Liver (tissue), 2 donors: ENCODE data around the gene HOXD13.

Source experiments
- EGR1 ChIP-seq, 2 donors: IDR thresholded peaks; 2 replicates each; pipeline ENCODE4 v1.6.1; 2016 to 2018; ENCODE audit warnings: antibody characterized with exemption in 2 of 2, low read depth in 2 of 2
- FOXA1 ChIP-seq: IDR thresholded peaks from 2 replicates; pipeline ENCODE4 v1.6.1; 2016; ENCODE audit warnings: antibody characterized with exemption
- RXRA ChIP-seq, 2 donors: IDR thresholded peaks; 2 replicates each; pipeline ENCODE4 v1.6.1; 2017 to 2018; ENCODE audit warnings: antibody characterized with exemption in 2 of 2, mild to moderate bottlenecking in 1 of 2
- SP1 ChIP-seq: IDR thresholded peaks from 2 replicates; pipeline ENCODE4 v1.6.1; 2018; ENCODE audit warnings: antibody characterized with exemption, mild to moderate bottlenecking
- TAF1 ChIP-seq: conservative IDR thresholded peaks from 2 replicates; pipeline ENCODE4 v1.6.1; 2016; ENCODE audit warnings: antibody characterized with exemption, mild to moderate bottlenecking
- TF ChIP-seq, protein P1 (sequence below): IDR thresholded peaks from 2 replicates; pipeline ENCODE4 v1.6.1; 2016; ENCODE audit warnings: antibody characterized with exemption
- TF ChIP-seq, protein P2 (sequence below): IDR thresholded peaks from 2 replicates; pipeline ENCODE4 v1.6.1; 2016; ENCODE audit warnings: antibody characterized with exemption
- donor health status: healthy.

DNA sequence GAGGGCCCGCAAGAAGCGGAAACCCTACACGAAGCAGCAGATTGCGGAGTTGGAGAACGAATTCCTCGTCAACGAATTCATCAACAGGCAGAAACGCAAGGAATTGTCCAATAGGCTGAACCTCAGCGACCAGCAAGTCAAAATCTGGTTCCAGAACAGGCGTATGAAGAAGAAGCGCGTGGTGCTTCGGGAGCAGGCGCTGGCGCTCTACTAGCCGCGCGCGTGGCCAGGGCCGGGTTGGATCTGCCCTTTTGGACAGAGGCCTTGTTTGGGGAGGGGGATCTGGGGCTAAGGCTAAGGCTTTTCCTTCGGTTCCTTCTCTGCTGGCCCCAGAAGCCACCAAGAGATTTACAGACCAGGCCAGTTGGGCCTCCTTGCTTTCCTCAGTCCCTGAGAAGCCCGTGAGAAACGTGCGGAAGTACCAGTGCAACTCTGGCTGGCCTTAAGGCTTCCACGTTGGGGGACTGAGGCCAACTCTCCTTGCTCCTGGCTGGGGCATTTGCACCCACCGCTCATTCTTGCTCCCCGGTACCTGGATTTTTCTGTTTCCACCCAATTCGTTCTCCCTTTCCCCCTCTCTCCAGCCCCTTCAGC, 8.1 kb downstream of the HOXD13 start:
- TF ChIP-seq, protein P1, sequence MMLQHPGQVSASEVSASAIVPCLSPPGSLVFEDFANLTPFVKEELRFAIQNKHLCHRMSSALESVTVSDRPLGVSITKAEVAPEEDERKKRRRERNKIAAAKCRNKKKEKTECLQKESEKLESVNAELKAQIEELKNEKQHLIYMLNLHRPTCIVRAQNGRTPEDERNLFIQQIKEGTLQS, result no peak
- no peak for TF ChIP-seq FOXA1
- no peak for TF ChIP-seq SP1
- TF ChIP-seq RXRA (IDR thresholded peaks at IDR 0.05), result no peak
- no peak for TF ChIP-seq EGR1 (IDR thresholded peaks at IDR 0.05; ENCODE audit: low read depth in 2 of 2)
- TF ChIP-seq TAF1, result no peak
- TF ChIP-seq, protein P2, sequence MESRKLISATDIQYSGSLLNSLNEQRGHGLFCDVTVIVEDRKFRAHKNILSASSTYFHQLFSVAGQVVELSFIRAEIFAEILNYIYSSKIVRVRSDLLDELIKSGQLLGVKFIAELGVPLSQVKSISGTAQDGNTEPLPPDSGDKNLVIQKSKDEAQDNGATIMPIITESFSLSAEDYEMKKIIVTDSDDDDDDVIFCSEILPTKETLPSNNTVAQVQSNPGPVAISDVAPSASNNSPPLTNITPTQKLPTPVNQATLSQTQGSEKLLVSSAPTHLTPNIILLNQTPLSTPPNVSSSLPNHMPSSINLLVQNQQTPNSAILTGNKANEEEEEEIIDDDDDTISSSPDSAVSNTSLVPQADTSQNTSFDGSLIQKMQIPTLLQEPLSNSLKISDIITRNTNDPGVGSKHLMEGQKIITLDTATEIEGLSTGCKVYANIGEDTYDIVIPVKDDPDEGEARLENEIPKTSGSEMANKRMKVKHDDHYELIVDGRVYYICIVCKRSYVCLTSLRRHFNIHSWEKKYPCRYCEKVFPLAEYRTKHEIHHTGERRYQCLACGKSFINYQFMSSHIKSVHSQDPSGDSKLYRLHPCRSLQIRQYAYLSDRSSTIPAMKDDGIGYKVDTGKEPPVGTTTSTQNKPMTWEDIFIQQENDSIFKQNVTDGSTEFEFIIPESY, result no peak
